ENCODE data around the gene ENPP6.

Gene ENPP6

DNA sequence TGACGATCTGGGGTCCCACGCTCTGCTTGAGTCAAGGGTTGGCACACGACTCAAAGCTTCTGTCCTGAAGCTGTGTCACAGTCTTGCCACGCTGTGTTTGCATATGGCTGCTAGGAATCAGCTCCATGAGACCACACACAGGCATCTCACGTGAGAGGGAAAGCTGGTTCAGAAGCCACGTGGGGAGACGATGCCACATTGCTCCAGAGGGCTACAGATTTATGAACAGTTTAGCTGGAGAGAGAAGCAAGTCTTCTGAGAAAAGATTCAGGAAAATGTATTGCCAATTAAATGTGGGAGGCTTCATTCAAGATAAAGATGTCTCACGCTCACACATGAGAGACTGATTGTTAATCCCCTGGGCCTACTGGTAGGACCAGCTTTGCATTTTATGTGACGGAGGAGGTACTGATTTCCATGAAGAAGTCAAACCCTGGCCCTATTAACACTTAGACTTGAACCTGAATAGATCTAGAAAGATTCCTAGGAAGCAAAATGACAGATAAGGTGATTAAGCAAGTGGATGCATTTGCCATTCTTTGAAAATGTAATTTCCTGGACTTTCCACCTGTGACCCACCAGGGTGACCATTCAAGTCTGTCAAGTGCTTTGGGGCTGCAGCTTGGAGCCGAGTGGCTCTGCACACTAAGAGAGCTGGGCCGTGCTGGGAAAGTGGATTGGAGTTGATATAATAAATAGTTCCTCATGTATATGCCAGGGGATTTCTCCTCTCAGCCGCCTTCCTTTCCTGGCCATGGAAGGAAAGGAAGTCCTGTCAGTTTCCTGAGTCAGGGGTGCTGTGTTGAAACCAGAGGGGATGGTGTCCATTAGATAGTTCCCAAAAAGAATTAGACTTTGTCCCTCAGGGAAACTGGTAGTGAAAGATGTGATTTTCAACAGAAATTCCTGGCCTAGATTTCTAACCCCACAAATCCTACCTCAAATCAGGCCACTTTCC, 29.0 kb downstream of the ENPP6 start:
- DNase-seq: no peak

DNA sequence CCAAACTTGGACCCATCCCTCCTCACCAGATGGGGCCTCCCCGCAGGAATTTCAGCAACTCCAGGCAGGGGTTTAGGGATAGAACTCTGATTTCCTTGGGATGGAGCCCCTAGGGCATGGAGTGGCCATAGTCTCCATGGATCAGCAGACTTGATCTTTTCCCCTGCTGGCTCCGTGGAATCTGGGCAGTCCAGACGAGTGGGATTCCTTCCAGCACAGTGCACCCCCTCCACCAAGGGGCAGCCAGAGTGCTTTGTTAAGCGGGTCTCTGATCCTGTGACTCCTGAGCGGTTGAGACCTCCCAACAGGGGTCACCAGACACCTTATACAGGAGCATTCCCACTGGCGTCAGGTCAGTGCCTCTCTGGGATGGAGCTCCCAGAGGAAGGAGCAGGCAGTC, 40.4 kb downstream of the ENPP6 start:
- DNase-seq: no peak

DNA sequence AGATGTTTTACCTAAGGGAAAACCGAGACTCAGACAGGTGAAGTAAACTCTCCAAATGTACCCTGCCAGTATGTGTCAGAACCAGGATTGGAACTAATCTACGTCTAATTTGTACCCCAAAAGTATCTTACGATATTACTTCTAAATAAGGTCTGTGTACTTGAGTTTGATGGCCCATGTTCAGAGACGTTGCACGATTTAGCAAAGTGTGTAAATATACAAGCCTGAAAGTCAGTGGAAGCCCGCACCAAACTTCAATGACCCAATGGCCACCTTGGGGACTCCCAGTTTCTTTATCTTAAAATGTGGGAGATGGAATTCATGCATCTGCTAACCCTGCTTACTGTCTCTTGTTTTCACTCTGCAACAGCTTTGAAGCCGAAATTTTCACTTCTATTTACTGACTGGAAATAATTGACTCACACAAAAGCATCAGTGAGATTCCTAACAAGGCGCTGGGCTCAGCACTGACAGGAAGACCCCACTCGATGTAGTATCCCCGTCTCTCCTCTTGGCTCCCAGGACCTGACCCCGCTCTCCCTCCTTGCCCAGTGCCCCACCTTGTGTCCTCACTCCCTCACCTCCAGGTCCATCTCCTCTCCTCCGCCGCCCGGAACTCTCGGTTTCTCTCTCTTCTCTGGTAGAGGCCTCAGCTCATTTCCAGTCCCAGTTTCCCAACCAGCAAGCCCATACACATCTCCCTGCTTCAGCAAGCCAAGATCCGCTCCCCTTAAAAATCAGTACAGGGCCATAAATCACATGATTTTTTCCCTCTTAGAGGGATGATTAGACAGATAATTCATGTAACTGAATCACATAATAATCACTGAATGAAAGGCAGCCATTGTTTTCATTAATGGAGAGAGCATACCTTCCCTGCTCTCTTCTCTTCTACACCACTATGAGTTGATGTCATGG, 42.8 kb downstream of the ENPP6 start:
- DNase-seq: no peak

DNA sequence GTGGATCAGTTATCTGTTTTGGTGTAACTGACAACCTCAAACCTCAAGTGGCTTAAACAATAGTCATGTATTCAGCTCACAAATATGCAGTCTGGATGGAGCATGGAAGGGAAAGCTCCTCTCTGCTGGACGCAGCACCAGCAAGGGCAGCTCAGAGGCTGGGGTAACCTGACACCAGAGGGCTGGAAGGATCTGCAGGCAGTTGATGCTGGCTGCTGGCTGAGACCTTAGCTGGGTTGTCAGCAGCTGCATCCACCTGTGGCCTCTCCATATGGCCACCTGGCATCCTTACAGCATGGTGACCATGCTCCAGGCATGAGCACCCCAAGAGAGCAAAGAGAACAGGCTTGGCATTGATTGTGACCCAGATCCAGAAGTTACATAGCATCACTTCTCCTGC, 46.7 kb downstream of the ENPP6 start:
- DNase-seq: no peak

DNA sequence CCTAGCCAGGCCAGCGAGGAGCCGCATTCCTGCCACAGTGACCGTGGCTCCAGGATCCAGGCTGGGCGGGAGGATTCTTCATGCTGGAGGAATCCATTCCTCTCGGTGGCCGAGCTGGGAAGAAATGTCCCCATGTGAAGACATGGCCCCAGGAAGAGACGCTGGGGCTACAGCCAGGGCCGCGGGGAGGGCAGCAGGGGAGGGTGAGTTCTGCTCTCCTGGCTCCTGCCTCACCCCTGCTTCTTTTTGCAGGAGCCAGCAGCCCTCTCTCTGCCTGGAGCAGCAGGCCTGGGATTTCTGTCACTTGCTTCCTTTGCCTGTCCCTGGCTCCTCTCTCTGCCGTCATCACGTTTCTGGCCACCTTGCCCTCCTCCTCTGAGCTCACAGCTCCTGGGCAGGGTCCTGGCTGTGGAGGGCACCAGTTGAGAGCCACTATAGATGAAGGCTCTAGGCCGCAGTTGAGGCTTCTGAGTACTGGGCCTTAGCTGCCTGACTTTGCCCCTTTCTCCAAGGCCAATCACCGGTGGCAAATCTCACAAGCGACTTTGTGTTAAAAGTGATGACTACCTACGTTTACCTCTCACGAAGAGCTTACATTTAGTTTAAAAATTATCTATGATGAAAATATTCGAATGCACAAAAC, 48.3 kb downstream of the ENPP6 start:
- no peak for DNase-seq

DNA sequence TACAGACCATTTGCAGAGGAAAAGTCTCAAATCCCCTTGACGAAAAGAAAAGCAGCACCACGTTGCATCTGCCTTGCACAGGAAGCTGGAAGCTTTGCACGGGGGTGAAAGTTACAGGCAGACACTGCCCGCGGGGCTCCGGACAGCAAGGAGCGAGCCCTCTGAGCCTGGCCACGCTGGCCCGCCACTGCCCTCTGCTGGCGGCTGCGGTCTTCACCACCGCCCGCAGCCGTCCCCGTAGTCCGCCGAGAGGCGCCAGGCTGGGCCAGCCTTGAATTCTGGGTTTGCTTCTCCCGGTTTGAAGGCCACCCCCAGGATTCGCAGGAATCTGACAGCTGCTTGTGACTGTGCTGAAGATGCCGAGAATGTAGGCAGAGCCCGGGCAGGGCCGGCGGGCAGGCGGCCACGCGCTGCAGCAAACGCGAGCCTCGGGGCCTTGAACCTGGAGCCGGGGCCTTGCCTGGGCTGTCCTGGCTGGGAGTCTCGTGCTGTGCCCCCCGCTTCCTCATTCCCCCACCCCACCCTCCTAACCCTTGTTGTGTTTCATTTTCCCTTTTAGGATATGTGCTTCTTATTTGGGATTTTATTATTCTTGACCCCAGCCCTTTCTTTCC, 49.2 kb downstream of the ENPP6 start:
- DNase-seq: no peak

DNA sequence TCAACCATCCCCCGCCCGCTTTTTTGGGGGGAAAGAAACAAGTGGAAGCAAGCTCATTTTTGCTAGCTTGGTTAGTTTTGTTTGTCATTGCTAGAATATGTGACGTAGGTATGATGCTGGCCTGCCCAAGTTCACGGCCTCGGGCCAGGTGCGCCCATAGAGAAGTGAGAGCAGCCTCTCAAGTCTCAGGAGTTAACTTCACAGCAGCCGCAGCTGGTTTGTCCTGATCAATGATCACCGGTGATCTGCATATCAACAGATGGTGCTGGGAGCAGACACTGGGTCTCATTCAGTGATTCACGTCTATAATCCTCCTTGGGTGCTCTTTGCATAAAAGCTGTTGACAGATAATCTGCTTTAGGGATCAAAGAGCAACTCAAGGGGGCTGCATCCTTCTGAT, 50.1 kb downstream of the ENPP6 start:
- DNase-seq: no peak

DNA sequence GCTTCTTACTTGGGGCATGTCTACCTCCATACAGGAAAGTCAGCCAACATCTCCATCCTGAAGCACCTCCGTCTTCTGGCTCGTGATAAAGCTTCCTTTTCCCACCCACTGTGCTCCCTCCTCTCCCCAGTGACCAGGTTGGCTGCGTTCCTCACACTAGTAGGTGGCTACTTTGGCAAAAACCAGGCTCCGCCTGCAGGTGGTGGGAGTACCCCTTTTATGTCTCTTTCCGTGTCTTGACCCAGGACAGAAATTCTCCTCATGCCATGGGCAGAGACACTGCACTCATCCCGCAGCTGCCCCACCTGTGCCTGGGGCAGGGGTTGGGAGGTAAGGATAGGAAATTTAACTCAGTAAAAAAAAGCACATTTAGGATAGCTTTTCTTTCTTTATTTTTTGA, 50.9 kb downstream of the ENPP6 start:
- DNase-seq: no peak

DNA sequence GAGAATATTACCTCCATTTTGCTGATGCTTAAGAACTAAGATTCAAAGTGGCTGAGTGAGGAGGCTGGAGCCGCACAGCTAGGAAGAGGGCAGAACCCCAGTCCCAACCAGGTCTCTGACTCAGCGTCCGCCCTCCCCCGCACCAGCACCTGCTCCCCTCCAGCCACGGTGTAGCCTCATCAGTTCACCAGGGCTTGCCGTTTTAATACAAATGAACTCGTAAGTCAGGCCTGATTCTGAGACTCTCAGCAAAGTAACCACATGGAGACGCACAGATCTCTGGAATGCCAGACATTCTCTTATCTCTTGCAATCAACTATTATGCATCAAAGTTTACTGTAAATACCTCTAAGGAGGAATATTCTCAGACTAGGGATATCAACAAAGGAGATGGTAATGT, 52.4 kb downstream of the ENPP6 start:
- DNase-seq: no peak

DNA sequence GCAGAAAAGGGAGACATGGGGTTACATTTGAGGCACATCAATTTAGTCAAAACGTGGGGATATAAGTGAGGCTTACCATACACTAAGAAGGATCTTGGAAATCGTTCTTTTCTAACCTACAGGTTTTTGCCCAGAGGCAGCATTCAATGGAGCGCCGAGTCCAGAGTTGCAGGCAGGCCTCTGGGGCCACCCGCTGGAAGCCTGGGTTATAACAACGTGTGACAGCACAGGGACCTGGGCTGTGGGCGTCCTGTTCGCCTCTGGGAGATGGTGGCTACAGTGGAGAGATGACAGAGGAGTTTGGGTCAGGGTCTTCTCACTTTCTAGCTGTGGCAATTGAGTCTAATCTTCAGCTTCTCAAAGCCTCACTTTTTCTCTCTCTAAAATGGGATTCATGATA, 53.9 kb downstream of the ENPP6 start:
- DNase-seq: peak; percentile 64

DNA sequence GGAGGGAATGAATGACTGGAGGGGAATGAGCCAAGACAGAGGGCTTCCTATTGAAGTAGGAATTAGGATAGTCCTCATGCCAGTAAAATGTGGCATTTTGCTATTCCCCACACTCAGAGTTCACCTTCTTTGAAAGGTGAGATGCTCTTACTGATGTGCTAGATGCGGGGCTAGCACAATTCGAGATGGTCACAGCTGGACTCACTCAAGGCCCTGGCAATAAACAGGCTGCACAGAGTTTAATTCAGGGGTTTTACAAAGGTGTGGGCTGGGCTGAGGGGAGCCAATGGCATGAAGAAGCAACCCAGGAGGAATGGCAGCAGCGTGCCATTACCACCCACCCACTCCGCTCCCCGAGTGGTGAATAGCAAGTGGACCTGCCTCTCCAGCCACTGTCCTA, 55.1 kb downstream of the ENPP6 start:
- DNase-seq: no peak

DNA sequence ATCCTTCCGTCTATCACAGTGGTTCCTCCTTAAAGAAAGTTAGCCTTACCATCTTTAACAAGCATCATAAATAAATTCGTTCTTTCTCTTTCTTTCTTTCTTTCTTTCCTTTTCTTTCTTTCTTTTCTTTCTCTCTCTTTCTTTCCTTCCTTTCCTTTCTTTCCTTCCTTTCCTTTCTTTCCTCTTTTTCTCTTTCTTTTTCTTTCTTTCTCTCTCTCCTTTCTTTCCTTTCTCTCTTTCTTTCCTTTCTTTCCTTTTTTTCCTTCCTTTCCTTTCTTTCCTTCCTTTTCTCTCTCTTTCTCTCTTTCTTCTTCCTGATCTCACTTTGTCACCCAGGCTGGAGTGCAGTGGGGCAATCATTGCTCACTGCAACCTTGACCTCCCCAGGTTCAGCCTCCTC, 60.4 kb downstream of the ENPP6 start:
- no peak for DNase-seq

DNA sequence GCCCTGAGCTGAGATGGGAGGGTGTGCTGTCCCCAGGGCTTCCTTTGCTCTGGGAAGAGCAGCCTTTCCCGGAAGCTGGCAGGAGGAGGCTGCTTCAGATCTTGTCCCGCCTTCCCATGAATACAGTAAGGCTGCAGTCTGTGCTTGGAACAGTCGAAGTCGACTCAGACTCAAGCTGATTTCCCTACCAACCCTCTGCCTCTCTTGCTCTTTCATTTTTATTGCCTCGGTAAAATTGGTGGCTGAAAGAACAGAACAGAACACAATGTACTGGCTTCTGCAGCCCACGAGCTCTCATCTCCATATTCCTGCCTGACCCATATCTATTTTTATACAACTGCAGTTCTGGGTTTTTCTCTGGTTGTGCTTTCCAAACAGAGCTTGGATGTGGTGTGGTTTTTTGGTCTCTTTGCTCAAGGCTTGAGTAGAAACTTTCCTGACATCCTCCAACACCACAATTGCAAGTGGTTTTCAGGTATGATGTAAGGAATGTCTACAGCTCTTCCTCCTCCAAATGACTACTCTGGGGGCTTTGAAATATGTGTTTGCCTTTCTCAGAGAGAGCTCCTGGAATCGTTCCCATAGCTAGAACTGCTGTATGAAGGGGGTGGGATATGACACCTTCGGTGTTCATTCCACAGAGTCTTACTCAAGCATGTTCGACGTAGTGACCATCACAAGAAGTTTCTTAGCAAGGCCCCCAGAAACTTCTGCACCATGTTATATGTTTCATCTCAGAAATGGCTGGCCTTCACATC, 61.3 kb downstream of the ENPP6 start:
- no peak for DNase-seq

DNA sequence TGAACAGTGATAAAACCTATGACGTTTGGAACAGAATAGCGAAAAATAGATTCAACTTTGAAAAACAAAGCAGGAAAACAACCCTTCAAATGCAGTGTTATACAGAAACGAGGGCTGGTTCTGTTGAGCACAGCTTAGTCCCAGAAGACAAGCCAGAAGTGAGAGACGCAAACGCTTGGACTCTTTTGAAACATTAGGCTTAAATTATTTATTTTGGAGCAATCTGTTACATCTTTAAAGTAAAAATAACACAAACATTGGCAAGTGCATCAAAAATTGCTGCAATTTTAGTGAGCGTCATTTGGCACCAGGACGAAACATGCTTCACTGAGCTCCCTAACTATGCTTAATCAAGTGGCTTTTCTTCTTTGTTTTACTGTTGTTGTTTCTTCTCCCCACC, 63.5 kb downstream of the ENPP6 start:
- no peak for DNase-seq

DNA sequence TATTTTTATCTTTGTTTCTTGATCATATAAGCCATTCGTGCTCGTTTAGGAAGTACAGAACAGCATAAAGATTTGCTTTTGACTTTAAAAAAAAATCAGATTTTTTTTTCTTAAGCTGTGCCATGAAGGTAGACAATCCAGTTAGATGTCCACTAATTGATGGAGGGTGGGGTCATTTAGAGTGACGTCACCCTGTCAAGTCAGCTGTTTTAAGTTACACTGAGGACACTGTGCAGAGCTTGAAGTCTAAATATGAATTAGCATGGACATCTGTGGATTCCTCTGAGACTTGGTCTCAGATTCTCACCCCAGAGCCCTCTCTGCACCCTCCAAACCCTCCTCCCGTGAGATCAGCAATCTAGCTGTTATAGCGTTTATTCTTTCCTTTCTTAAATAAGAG, 63.9 kb downstream of the ENPP6 start:
- no peak for DNase-seq

DNA sequence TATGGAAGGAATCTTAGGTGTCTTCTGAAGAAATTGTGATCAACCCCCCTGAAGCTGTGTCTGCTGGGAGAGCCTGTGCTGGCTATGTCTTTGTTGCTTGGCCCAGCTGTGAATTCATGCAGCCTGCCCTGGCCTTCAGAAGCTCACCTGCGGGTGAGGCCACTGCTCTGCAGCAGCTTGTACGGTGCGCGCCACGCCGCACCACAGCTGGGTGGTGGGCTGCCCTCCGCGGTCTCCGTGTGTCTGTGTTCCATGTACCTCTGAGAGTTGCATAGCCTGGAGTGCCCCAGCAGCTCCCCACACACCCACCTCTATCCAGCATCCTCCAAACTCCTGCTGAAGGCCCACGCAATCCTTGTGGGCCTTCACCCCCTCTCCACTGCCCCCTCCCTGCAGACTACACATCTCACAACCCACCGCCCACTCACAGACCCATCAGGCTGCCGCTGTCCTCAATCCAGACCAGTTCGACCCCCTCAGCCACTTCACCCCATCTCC, 65.6 kb downstream of the ENPP6 start:
- no peak for DNase-seq

DNA sequence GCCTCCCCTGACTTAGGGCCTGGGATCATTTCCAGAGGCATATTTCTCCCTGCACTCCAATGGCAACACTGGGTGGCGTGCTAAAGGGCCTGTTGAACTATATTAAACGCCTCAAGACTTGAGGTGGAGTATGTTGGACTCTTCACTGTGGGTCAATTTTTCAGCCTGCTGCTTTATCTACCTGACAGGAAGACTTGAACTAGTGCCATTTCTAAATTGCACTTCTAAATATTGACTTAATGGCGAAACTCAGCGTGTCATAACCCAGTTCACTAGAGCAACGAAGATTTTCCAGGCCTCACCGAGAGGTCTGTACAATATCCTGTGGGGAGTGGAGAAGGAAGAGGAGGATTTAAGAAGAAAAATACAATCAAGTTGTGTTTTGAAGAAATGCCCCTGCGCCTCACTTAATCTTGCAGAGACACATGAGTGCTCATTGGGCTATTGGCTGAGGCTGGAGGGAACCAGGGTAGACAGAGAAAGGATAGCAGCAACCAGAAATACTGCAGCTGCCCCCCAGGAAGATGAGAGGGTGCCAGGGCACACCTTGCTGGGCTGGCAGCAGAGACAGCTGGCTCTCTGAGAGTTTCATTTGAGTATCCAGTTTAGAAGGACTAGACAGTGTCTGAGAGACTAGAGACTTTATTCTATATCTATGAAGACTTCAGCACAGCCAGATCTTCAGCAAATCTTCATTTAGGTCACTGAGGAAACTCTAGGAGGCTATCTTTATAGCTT, 67.4 kb downstream of the ENPP6 start:
- DNase-seq: no peak

DNA sequence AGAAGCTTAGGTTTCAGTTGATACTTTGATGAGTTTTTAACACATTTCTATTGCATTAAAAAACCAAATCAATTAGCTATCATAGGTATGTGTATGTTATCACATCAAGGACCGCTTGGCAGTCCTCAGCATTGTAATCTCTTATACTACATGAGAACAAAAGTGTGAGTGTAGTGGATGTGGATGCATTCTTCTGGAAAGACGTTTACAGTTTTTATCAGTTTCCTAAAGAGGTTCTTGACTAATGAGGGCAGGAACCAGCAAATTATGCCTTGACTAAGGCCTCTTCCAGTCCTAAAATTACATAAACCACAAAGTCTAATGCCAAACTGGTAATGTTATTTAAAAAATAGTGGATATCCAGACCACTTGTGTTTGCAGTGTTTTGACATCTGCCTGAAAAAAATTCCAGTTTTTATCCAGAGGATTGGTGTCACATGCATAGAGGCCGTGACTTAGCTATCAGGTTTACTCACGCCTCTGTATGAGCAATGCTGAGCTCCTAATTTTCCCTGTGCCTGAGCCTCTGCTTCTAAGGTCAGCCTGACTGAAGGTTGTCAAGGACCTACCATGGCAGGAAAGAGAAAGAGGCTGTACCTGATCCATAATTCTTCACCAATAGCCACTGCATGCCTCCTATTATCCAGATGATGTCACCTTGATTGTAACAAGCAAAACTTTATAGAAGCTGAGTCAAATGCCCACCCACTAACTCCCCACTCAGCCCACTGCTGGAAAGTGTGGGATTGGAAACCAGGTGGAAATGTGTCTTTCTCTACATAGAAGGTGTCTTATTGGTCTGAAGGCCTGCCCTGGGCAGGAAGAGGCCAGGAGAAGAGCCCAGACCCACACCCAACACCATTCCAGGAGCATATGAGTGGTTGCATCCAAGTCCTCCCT, 68.7 kb downstream of the ENPP6 start:
- no peak for DNase-seq

DNA sequence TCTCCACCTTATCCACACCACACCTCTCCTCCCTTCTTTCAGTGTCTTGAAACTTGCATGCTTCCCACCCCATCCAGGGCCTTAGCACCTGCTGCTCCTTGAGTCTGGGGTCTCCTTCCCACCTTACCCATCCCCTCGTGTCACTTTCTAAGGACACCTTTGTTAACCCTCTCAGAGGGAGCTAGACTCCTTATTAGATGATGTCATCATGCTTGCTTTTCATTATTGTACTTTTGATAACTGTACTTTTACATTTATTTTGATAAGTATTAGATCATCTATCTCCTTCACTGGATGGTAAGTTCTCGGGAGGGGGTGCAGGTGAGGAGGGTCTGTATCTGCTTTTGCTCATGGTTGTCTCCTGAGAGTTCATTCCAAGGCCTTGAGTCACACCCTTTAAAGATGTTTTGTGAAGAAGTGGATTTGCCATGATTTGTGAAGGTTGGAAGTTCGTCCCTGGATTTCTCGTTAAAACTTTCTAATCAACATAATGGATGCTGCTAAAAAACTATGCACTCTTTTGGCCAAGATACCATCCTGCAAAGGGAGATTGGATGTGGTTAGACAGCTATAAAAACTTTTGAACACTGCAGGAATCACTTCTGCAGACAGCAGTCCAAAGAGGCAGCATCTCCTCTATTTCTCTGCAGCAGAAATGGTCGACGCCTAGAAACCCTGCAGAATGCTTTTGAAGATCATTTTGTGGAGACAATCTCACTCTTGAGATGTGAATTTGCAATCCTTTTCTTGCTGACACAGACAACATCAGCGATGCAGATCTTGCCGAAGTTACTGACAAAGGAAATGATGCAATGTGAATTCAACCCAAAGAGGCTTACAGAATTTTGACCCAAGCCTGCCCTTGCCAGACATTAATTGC, 69.6 kb downstream of the ENPP6 start:
- DNase-seq: no peak

All from NCI-H1694 (cell line).